Islet of Langerhans (tissue), 1 donor: ENCODE data around the gene TAS2R16.

Source experiments
- FAIRE-seq: peaks from one replicate; lab custom pipeline; 2011; peaks lifted over from hg19 to GRCh38; lab: Jason Lieb, UNC

TAS2R16 gene, protein sequence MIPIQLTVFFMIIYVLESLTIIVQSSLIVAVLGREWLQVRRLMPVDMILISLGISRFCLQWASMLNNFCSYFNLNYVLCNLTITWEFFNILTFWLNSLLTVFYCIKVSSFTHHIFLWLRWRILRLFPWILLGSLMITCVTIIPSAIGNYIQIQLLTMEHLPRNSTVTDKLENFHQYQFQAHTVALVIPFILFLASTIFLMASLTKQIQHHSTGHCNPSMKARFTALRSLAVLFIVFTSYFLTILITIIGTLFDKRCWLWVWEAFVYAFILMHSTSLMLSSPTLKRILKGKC

DNA sequence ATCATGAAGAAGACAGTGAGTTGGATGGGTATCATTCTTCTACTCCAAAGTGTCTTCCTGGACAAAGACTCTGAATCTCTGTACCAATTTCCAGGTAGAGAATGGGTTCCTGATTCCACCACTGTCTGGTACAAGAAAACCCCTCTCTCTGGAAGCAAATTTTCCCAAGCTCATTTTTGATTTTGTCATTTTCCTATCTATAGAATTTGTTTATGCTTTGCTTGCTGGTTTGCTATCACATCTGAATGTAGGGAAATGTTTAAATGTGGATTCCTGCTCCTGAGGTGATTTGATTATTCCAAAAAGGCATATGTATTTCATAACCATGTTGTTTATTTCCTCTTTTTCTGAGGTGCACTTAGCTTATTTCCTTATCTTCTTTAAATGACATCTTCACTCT, at the start of gene TAS2R16:
Gene TAS2R16 (minus strand): TSS at position 101 of the 400 bp plus-strand sequence. CDS start 66 bp downstream, at position 35.
- FAIRE-seq: no peak

DNA sequence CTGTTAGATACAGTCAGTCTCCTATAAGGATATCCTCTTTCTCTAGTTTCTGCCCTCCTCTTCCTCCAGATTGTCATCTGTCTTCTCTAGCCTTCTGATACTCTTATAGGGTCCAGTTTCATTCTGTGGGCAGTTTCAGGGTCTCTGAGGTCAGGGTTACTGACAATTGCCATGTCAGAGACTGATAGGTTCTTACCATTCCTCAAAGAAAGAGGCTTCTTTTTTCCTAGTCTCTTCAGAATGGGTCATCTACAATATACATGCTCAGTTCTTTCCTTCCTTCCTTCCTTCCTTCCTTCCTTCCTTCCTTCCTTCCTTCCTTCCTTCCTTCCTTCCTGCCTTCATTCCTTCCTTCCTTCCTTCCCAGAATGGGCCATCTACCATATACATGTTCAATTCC, 48.1 kb upstream of the TAS2R16 start:
- FAIRE-seq: no peak

DNA sequence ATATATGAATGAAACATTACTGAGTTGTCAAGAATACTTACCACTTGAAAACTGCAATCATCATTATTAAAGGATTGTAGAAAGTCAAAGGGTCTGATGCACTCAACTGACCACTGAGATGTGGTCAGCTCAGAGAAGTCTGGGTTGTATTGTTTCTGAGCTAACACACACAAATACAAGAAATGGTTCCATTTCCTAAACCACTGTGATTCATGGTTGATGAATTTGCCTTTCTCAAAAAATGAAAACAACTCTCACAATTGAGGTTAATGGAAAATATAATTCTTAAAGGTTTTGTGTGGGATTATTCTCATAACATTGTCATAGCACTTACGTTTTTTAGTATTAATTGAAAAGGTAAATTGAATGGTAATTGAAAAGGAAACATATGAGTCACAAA, 45.6 kb upstream of the TAS2R16 start:
- no peak for FAIRE-seq

DNA sequence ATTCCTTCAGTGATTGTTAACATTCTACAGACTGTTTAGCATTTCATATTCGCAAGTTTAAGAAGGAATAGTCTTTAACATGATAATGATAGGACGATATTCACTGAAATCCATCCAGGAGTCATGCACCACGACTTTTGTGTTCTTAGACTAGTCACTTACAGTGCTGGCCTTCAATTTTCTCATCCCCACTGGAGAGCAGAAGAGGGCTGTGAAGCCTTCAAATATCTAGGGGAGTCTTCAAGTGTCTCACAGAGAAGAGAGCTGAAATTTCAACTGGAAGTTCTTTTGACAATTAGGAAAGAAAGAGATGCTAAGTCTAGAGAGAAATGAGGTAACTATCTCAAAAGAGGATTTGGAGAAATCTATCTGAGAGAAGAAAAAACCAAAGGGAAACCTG, 43.8 kb upstream of the TAS2R16 start:
- FAIRE-seq: no peak

DNA sequence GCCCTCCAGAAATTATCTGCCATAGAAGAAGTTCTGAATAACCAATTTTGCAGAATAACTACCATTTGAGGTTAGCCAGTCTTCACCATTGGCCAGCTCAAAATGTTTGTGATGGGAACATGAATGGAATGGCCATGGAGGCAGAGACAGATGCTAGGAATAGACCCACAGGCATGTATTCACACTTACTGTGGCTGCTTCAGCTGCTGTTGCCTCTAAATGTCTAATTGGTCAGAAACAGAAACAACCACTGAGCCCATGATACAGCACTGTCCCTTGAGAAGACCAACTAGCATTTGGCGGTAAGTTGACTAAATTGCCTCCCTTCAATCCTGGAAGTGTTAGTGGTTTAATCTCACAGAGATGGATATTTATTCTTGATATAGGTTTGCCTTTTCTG, 38.6 kb upstream of the TAS2R16 start:
- FAIRE-seq: no peak

DNA sequence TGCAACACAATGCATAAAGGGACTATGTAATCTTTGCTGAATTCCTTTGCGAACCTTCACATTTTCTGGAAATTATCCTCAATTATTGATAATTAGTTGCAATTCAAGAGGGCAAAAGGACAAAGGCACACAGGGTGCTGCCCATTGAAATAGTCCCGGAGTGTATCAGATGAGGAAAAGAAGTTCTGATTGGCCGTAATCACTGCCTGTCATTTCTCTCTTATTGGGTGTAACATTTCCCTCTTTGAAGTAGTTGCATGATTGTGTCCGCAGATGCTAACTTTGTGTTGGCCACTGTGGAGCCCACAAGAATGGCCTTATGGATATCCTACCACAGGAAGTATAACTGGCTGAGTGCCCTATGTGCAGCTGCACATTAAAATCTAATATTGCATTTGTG, 35.1 kb upstream of the TAS2R16 start:
- FAIRE-seq: no peak

DNA sequence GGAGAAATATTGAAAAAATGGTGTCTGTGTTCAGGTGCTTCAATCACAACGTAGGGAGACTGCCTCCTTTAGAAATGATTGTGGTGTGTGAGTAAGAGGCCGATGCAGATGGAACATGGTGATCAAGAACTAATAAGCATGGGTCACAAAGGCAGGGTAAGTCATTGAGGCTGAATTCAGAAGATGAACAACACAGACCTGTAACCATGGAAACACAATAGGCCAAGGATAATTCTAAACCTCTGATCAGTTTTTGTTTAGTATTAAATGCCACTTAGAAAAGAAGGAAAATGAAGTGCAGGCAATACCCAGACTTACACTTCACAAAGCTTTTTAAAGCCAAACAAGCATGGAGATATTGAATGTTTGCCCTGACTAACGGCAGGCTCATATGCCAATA, 32.8 kb upstream of the TAS2R16 start:
- no peak for FAIRE-seq

DNA sequence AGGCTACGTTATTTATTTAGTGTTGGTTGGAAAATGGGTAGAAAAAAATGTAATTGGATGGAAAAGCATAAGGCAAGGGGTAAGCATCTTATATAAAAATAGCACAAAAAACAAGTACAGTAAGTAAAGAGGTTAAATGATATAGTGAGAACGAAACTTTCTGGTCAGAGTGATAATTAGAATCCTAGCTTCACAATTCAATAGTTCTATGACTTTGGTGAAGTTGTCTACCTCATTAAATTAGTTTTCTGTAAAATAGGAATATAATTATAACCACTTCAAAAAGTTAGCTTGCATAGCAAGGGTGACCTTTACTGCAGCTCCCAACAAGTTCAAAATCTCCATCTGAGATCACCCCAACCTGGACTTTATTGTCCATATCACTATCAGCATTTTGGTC, 30.8 kb upstream of the TAS2R16 start:
- no peak for FAIRE-seq

DNA sequence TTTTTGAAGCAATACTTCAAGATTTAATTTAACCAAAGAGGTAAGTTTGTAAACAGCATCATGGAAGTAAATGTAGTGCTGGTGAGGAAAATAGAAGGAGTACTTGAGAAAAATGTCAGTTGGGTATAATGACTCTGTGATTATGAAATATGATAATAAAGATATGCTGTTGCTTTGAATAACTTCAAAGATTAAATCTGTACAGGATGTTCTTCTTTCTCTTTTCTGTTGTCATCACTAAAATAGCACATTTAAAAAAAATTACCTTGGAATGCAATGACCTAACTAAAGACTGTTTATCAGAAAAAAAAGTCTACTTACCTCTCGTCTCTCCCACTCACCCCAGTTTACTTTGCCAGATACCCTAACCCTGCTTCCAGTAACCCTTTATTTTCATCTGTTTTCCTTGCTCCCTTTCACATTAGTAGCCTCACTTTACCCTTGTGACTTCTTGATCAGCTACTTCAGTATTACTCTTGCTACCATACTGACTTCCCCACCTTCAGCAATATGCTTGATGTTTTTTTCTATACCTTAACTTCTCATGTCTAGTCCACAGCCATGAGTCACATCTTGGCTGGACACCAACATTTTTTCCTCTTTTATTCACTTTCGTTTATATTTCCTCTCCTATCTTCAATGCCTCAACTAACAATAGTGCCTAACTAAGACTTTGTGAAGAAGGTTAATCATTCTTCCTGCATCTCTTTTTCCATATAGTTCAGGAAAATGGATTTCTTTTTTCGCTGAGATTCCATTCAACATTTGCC, 29.7 kb upstream of the TAS2R16 start:
- no peak for FAIRE-seq

DNA sequence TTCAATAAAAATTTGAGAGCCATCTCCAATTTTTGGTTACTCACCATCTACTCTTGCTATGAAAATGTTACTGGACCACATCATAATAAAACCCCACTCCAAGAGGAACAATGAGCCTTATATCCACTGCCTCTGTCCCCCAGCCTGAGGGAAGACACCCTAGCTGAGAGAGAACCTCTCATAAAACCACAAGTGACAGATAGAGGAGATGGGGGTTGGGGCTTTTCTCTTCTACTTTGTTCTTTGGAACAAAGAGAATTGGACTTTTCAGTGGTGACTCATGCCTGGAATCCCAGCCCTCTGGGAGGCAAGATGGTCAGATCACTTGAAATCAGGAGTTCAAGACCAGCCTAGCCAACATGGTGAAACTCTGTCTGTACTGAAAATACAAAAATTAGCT, 27.6 kb upstream of the TAS2R16 start:
- no peak for FAIRE-seq

DNA sequence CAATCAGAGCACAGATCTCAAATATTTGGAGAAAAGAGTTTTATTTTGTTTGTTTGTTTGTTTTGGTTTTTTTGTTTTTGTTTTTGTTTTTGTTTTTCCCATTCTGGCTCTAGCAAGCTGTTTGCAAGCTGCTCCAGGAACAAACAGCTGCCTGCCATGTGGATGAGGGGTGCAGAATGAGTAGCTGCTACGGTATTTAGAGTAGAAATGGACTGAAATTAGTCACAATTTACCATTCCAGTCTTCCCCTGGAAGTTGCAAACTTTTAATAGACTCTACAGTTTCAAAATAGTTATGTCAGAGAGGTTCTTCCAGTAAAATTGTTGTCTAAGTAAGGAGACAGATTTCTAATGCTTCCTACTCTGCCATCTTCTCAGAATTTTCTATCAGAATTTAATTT, 27.1 kb upstream of the TAS2R16 start:
- FAIRE-seq: no peak

DNA sequence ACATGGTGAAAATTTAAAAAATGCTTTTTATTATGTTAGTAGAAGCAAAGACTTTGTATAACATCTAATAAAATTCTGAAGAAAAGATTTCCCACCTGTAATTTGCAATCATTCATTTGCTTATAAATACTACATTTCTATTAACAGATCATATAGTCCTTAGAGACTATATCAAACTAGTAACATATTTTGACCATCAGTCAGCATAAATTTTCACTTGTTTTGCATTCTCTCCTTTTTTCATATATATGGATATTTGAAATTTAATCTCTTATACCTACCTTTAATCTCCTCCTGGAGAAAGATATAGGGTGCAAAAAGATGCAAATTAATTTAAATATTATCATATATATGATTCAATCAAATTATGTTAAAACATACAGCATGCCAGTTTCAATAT, 16.9 kb upstream of the TAS2R16 start:
- no peak for FAIRE-seq

DNA sequence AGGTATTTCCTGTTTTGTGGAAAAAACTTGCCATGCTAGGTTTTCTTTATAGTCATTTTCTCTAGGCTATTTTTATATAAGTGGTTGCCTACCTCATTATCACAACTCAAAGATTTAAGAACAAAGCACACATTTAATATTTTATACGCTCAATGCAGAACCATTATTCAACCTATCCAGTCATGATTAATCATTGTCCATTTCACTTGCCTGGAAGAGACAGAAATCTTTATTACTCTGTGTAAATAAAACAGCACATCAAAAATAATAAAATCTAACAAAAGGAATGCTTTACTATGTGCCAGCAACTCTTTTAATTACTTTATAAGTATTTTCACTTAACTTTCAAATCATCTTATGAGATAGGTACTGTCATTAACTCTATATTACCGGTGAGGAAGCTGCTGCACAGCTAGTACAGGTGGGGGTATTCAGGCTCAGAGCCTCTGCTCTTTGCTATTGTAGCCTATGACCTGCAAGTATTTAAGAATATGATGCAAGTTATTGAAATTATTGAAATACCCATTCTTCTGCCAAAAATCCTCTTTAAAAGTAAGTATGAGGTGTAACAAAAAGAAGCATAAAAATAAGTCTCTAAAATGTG, 16.4 kb upstream of the TAS2R16 start:
- no peak for FAIRE-seq

DNA sequence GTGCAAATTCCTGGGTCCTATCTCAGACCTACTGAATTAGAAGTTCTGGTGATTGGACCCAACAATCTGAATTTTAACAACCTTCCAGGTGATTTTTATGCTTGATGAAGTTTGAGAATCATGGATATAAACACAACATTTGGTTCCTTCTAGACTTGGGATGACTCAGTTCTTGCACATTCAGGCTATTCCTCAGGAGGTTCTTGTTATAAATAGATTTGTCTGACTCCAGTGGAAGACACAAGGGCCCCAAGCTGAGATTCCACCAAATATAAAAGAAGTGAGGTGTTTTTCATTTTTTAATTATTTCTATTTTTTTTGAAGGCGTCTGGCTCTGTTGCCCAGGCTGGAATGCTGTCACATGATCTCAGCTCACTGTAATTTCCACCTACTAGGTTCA, 9.4 kb upstream of the TAS2R16 start:
- no peak for FAIRE-seq

DNA sequence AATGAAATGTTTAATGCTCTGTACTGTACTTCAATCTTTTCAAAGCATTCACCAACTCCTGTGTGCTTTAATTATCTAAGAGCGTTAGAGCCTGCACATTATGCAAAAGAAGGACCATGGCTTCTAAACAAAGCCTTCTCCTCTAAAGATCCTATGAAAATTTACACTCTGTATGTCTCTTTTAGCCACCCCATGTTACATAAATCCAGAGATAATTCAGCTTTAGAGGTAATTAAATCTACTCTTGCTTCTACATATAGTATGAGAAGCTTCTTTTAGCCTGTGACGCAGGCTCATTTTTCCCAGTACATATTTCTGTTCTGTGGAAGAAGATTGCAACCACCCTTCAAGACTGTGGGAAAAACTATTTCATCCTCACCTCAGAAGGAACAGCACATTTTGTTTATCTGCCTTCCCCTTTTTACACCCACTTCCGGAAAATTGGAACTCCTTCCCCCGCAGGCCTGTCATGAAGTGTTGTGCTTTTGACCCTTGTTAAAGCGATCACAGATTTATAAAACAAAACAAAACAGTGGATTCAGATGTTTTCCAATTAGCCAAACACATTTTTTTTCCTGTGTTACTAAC, 8.1 kb upstream of the TAS2R16 start:
- FAIRE-seq: no peak

DNA sequence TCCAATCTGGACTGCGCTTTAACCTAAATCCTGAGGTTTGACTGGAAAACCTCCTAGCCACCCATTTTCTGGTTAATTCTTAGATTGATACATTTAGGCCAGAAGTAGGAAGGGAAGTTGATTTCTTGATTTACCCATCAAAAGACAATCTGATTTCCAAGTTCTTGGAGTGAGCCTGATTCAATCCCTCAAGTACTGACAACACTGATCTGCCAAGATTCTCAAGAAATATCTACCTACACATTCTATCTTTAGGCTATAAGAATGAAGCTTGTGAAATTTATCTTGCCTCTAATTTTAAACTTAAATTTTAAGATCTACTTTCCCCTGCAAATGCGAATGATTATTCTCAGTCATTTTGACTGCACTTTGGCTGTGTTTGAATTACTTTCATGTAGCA, 5.9 kb downstream of the TAS2R16 start:
- no peak for FAIRE-seq

DNA sequence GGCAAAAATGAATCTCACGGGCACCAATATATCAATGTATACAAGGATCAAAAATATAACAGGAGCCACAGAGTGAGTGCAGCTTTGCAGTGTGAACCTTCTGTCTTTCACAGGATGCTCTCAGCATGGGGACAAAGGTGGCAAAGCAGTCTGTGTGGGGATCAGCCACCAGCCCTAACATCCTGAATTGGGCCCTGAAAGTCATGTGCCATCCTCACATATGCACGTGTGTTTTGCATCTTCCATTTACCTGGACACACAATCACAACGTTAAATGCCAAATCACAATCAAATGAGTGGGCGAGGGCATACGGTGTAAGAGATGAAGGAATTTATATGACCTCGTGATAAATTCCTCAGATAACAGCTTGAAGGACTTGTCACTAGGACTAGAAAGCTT, 6.5 kb downstream of the TAS2R16 start:
- no peak for FAIRE-seq

DNA sequence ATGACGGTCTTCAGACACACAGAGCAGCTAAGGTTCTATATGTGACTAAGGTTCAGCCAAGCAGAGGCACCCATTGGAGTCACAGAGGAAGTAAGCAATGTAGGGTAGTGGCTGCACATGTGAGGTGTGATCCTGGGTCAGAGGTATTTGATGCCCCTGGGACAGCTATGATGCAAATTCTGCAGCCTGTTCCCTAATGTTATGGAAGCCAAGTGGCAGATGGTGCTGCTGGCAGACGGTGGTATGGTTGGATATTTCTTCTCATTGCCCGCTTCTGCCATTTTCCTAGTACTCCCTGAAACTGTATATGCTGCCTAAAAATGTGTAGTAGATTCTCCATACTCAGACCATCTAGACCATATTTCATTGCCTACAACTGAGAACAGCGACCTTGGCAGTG, 7.2 kb downstream of the TAS2R16 start:
- FAIRE-seq: no peak

DNA sequence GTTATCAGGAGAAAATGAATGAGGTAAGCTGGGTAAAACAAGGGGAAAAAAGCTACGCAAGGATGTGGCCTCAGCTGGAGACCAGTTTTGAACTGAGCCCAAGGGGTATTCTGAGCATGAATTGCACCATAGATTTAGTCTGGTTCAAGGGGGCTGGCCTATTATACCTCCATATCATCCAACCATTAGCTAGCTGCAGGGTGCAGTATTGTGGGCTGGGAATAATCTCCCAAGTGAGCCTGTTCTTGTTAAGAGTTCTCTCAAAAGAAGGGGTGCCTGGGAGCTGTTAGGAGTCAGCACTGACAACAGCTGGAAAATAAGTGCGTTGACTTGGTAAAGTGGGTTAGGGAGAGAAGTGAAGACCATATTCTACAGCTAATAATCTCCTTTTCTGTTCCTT, 8.0 kb downstream of the TAS2R16 start:
- no peak for FAIRE-seq

DNA sequence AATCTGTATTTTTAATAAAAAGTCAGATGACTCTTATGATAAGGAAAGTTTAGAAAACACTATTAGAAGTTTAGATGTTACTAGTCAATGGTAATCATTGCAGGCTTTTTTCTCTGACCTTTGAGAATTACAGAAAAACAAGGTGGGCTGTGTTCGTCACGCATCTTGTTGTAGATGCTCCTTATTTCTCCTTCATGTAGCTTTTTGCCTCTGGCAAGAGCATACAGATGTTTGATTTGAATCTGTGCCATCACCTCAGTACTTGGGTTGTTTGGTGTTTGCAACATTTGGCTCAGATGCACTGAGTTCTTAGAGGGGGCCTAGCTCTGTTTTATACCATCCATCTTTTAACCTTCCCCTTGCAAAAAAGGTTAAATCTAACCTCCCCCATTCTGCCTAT, 11.5 kb downstream of the TAS2R16 start:
- FAIRE-seq: no peak

DNA sequence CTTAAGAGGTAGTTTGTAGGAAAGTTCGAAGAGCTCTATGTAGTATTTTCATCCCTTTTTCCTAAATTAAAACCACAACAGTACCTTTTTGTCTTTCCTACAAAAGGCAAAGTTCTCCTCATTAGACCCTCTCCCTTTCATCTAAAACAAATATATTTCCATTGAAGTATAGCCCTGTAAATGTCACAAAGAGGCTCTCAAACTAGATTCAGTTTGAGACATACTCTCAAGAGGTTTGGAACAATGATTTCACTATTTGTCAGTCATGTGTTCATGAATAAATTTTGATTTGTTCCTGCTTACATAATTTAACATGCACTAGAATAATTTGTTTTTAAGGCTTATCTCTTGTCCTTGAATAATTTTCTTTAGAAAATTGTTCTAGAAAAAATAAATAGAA, 12.2 kb downstream of the TAS2R16 start:
- peak; percentile 9 for FAIRE-seq

DNA sequence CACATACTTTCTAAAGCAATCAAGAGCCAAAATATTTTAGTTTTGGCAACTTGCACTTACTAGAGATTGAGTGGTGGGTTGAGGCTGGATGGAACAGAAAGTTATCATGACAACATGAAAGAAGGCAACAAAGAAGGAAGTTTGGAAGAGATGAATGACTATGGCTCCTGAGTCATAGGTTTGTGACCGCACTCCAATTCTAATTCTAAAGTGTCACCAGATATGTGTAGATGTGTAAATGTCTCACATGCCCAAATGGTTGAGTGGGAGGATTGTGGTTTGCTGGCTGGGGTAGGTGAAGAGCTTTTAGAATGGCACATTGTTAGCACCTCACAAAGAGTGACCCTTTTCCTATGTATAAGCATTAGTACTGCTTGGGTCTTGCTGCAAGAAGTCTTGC, 20.2 kb downstream of the TAS2R16 start:
- no peak for FAIRE-seq

DNA sequence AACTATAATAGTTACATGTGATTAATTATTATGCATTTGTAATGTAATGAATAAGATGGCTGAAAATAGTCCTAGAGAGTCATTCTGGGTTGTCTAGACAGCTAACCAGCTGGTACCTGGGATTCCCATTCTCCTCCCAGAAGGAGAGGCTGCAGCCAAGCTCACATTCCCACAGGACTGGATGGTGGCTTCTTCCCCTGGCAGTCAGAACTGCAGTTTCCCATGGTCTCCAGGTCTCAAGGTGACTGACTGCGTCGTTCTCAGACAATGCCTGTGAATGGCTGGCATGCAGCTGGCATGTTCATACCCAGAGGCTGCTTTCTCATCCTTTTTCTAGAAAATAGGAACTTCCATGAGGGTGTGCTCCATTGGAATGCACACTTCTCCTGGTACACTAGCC, 21.3 kb downstream of the TAS2R16 start:
- FAIRE-seq: no peak
